ENCODE results near the gene TSPAN15.

TSPAN15 gene

DNA sequence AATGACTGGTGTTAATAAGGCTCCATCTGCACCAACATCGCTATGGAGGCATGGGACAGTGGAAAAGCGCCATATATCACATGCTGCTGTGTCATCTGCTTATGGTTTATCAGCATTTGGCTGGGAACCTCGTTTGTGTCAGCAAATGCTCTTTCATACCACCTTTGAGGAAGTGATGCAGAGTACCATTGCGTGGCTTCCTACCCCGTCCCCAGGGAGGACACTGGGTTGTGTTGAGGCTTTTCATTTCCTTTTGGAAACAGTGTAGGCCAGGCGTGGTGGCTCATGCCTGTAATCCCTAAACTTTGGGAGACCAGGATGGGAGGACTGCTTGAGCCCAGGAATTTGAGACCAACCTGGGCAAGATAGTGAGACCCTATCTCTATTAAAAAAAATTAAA, 41.3 kb upstream of the TSPAN15 start:
- Histone ChIP-seq H3K36me3 (ENCODE audit: control insufficient read depth, insufficient read depth, low read length) (no peaks in the 10 kb centered on the region), H3K4me1 (ENCODE audit: control insufficient read depth, insufficient read depth, low read length) (peaks cover 9% of the 10 kb centered on the region), H3K9ac (ENCODE audit: low read depth, low read length) (no peak overlapping the region), H3K27me3 (ENCODE audit: control insufficient read depth, insufficient read depth, low read length) (peaks cover 7% of the 10 kb centered on the region), H3K4me3 (ENCODE audit: low read depth, low read length) (no peak overlapping the region), H3K9me3 (ENCODE audit: control insufficient read depth, insufficient read depth, low read length) (no peaks in the 10 kb centered on the region)

DNA sequence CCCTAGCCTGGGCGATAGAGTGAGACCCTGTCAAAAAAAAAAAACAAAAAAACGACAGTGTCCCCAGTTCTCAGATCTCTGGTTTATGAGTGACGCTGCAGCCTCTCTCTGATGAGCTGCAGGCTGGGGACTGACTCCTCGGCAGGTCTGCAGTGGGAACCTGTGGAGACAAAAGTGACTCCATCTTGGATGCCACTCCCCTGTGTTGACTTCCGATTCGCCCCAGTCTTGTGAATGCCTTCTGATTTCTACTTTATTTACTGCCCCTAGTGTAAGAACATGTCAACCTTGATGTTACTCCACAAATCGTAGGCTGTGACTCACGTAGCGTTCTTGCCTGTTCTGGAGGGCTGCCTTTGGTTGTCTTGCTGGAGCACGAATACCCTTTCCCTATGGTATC, 40.8 kb upstream of the TSPAN15 start:
- Histone ChIP-seq H3K27me3 (ENCODE audit: control insufficient read depth, insufficient read depth, low read length) (peaks cover 7% of the 10 kb centered on the region), H3K4me3 (ENCODE audit: low read depth, low read length) (no peak overlapping the region), H3K36me3 (ENCODE audit: control insufficient read depth, insufficient read depth, low read length) (no peaks in the 10 kb centered on the region), H3K4me1 (ENCODE audit: control insufficient read depth, insufficient read depth, low read length) (peaks cover 6% of the 10 kb centered on the region), H3K9me3 (ENCODE audit: control insufficient read depth, insufficient read depth, low read length) (no peaks in the 10 kb centered on the region), H3K9ac (ENCODE audit: low read depth, low read length) (no peak overlapping the region)

DNA sequence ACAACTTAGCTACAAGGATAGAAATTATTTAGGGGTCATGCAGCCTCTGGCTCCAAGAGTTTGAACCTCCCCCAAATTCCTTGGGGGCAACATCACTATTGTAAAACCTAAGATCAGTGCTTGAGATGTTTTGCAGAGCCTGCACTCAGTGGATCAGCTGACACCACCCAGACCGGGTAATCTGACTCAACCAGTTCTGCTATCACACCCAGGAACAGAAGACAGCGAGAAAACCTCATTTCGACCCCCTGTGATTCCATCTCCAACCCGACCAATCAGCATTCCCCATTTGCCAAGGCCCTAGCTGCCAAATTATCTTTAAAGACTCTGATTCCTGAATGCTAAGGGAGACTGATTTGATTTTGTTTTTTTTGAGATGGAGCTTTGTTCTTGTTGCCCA, 39.8 kb upstream of the TSPAN15 start:
- Histone ChIP-seq H3K4me3 (ENCODE audit: low read depth, low read length) (no peak overlapping the region), H3K9me3 (ENCODE audit: control insufficient read depth, insufficient read depth, low read length) (no peaks in the 10 kb centered on the region), H3K4me1 (ENCODE audit: control insufficient read depth, insufficient read depth, low read length) (no peaks in the 10 kb centered on the region), H3K9ac (ENCODE audit: low read depth, low read length) (no peak overlapping the region), H3K36me3 (ENCODE audit: control insufficient read depth, insufficient read depth, low read length) (no peaks in the 10 kb centered on the region), H3K27me3 (ENCODE audit: control insufficient read depth, insufficient read depth, low read length) (peaks cover 7% of the 10 kb centered on the region)

DNA sequence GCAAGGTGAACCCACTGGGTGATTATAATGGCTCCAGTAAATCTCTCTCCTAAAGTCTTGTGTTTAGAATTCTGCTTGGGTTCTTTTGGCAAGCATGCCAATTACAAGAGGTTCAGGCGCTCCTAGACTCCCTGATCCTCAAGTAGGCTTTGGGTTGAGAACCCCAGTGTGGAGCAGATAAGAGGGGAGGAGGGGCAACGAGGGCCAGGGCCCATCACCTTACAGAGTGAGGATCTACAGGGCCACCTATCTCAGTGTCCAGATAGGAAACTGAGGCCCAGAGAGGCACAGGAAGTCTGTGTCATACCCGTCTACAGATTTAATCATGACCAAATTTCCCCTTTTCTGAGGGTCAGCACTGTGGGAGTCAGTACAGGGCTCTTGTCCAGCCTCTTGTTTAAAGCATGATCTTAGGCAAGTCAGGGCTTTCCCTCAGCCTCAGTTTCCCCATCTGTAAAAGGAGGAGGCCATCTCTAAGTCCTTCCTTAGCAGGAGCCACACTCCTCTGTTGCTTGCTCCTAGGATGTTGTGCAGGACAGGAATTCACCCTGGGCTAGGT, 39.0 kb upstream of the TSPAN15 start:
- no peaks in the 10 kb centered on the region for H3K4me1 ChIP-seq (ENCODE audit: control insufficient read depth, insufficient read depth, low read length)
- peaks cover 7% of the 10 kb centered on the region for H3K27me3 ChIP-seq (ENCODE audit: control insufficient read depth, insufficient read depth, low read length)
- H3K4me3 ChIP-seq (ENCODE audit: low read depth, low read length): no peak overlapping the region
- no peak overlapping the region for H3K9ac ChIP-seq (ENCODE audit: low read depth, low read length)
- H3K9me3 ChIP-seq (ENCODE audit: control insufficient read depth, insufficient read depth, low read length): no peaks in the 10 kb centered on the region
- H3K36me3 ChIP-seq (ENCODE audit: control insufficient read depth, insufficient read depth, low read length): no peaks in the 10 kb centered on the region

DNA sequence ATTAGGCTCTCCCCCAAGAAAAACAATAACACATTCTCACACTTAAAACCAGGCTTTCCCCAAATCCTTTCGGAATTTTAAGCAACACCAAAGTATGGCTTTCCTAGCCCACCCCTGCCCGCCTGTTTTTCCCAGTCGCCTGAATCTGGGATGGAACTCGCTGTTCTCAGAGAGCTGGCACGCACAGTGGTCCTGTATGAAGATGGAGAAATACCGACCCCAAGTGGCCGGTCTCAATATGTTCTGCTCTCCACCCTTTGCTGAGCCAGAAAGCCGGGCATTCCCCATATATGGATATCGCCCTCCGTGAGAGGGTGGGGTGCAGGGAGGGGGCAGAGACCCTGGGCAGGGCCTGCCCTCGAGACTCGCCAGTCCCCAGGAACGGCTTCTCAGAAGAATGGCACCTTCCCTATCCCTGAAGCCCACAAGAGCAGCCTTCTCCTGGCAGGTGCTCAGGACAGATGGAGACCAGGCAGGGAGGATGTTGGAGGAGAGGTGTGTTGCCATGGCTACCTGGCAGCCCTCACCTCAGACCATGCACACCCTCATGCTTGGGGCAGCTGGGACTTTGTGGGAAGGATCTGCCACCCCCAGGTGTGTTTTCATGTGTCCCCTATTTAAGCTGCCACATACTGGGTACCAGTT, 37.9 kb upstream of the TSPAN15 start:
- H3K27me3 ChIP-seq (ENCODE audit: control insufficient read depth, insufficient read depth, low read length): peaks cover 3% of the 10 kb centered on the region
- H3K4me1 ChIP-seq (ENCODE audit: control insufficient read depth, insufficient read depth, low read length): no peaks in the 10 kb centered on the region
- no peaks in the 10 kb centered on the region for H3K9me3 ChIP-seq (ENCODE audit: control insufficient read depth, insufficient read depth, low read length)
- no peaks in the 10 kb centered on the region for H3K36me3 ChIP-seq (ENCODE audit: control insufficient read depth, insufficient read depth, low read length)
- H3K4me3 ChIP-seq (ENCODE audit: low read depth, low read length): no peak overlapping the region
- no peak overlapping the region for H3K9ac ChIP-seq (ENCODE audit: low read depth, low read length)

DNA sequence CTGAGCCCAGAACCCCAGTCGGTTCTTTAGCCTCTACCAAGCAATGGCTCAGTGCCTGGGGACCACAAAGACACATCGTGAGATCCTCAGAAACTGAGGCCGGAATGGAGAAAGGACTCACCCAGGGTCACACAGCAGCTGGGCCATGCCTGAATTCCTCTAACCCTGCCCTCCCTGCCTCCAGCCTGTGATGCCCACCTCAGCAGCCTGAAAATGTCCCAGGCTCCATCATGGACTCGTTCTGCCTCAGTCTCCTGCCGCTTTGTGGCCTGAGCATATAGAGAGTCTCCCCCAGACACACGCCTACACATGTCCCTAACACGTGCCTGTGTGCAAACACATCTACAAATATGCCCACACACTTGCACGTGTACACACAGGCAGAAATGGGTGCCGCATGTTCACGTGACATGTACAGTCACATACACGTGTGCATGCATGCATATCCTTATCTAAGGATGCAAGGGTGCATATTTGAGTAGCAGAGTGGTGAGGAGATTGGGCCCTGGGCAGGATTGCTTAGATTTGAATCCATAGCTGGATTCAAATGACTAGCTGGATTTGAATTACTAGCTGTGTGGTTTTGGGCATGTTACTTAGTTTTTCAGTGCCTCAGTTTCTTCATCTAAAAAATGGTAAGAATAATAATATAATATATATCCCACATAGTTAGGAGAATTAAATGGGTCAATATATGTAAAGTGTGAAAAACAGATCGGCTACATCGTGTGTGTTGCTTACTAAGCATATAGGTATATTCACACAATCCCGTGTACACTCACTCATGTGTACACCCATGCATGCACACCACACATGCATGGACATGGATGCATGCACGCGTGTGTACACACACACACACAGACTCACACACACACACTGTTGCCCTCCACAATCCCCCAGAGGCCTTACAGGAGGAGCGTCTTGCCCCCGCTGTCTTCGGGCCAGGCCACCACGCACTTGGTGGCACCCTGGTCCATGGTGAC, 36.9 kb upstream of the TSPAN15 start:
- H3K9ac ChIP-seq (ENCODE audit: low read depth, low read length): no peak overlapping the region
- H3K4me3 ChIP-seq (ENCODE audit: low read depth, low read length): no peak overlapping the region

DNA sequence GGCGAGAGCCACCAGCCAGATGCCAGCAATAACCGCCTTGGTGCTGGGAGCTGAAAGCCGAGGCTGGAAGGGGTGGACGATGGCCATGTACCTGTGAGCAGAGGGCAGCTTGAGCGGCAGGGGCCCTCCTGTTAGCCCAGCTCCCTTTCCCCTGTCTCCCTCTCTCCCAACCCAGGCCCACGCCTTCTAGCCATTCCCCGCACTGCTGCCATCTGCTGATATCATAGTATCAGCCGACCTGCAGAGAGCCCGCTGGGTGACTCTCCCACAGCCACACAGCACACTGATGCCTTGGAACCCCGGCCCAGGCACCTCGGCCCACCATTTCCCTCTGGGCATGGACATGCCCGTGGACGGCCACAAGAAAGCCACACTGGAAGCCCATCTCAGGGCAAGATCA, 36.2 kb upstream of the TSPAN15 start:
- Histone ChIP-seq H3K4me1 (ENCODE audit: control insufficient read depth, insufficient read depth, low read length) (no peaks in the 10 kb centered on the region), H3K9me3 (ENCODE audit: control insufficient read depth, insufficient read depth, low read length) (no peaks in the 10 kb centered on the region)

More for the DNA sequence above, 36.9 kb upstream of the TSPAN15 start:
- Histone ChIP-seq H3K4me1 (ENCODE audit: control insufficient read depth, insufficient read depth, low read length) (no peaks in the 10 kb centered on the region), H3K36me3 (ENCODE audit: control insufficient read depth, insufficient read depth, low read length) (no peaks in the 10 kb centered on the region), H3K27me3 (ENCODE audit: control insufficient read depth, insufficient read depth, low read length) (no peaks in the 10 kb centered on the region), H3K9me3 (ENCODE audit: control insufficient read depth, insufficient read depth, low read length) (no peaks in the 10 kb centered on the region)

DNA sequence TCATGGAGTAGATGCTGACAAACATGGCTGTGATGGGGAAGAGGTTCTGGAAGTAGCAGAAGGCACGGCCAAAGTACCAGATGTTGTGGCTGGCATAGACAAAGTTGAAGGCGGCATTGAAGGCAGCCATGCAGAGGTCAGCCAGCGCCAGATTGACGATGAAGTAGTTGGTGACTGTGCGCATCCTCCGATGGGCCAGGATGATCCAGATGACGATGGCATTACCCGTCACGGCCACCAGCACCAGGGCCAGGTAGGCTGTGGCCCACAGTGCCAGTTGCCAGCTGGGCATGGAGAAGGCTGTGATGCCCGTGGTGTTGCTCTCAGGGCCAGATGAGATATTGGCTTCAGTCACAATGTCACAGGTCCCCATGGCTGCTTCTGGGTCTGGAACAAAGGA, 35.3 kb upstream of the TSPAN15 start:
- Histone ChIP-seq H3K27me3 (ENCODE audit: control insufficient read depth, insufficient read depth, low read length) (no peaks in the 10 kb centered on the region), H3K4me1 (ENCODE audit: control insufficient read depth, insufficient read depth, low read length) (no peaks in the 10 kb centered on the region), H3K4me3 (ENCODE audit: low read depth, low read length) (no peak overlapping the region), H3K9ac (ENCODE audit: low read depth, low read length) (no peak overlapping the region), H3K9me3 (ENCODE audit: control insufficient read depth, insufficient read depth, low read length) (no peaks in the 10 kb centered on the region), H3K36me3 (ENCODE audit: control insufficient read depth, insufficient read depth, low read length) (no peaks in the 10 kb centered on the region)

More for the DNA sequence above, 36.2 kb upstream of the TSPAN15 start:
- H3K36me3 ChIP-seq (ENCODE audit: control insufficient read depth, insufficient read depth, low read length): no peaks in the 10 kb centered on the region
- H3K9ac ChIP-seq (ENCODE audit: low read depth, low read length): no peak overlapping the region
- no peaks in the 10 kb centered on the region for H3K27me3 ChIP-seq (ENCODE audit: control insufficient read depth, insufficient read depth, low read length)
- H3K4me3 ChIP-seq (ENCODE audit: low read depth, low read length): no peak overlapping the region

DNA sequence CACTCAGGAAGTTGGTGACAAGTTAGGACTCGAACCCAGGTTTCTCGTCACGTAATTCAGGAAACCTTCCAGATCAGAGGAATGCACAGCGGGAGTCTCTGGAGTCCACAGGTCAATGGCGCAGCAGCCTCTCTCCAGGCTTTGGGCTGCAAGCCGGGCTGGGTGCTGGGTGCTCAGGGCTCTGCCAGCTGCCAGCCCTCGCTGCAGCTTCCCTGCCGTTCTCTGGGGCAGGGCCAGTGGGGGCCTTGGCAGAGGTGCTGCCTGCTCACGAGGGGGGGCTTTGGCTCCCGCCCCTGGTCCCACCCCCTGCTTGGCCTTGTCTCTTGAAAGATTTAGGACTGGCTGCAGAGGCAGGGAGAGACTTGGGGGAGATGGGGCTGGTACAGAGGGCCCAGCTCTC, 34.6 kb upstream of the TSPAN15 start, which contains the start of gene TACR2:
Gene TACR2 (minus strand): TSS at position 224 of the 400 bp plus-strand sequence. CDS start 595 bp downstream, outside the sequence.
- no peaks in the 10 kb centered on the region for H3K36me3 ChIP-seq (ENCODE audit: control insufficient read depth, insufficient read depth, low read length)

DNA sequence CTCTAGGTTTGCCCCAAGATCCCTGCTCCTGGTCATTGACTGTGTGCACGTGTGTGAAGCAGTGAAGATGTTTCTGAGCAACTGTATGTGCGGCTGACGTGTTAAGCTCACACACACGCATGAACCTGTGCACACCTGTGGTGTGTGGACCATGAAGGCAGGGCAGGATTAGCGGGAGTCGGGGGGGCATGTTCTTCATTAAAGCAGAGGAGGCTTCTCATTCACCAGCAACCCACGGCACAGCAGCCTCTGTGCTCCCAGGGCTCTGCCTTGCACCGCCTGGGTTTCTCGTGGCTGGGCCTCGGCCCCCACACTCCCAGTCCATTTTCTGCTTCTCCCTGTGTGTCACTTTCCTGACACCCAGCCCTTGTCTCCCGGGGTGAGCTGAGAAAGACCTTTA, 33.7 kb upstream of the TSPAN15 start:
- no peak overlapping the region for H3K4me3 ChIP-seq (ENCODE audit: low read depth, low read length)
- no peaks in the 10 kb centered on the region for H3K36me3 ChIP-seq (ENCODE audit: control insufficient read depth, insufficient read depth, low read length)
- no peak overlapping the region for H3K9ac ChIP-seq (ENCODE audit: low read depth, low read length)
- no peaks in the 10 kb centered on the region for H3K9me3 ChIP-seq (ENCODE audit: control insufficient read depth, insufficient read depth, low read length)
- H3K4me1 ChIP-seq (ENCODE audit: control insufficient read depth, insufficient read depth, low read length): no peaks in the 10 kb centered on the region
- H3K27me3 ChIP-seq (ENCODE audit: control insufficient read depth, insufficient read depth, low read length): no peaks in the 10 kb centered on the region

More for the DNA sequence above, 34.6 kb upstream of the TSPAN15 start, which contains the start of gene TACR2:
- H3K27me3 ChIP-seq (ENCODE audit: control insufficient read depth, insufficient read depth, low read length): no peaks in the 10 kb centered on the region
- no peaks in the 10 kb centered on the region for H3K9me3 ChIP-seq (ENCODE audit: control insufficient read depth, insufficient read depth, low read length)
- H3K4me1 ChIP-seq (ENCODE audit: control insufficient read depth, insufficient read depth, low read length): no peaks in the 10 kb centered on the region
- no peak within 1 kb of the TSS for H3K4me3 ChIP-seq (ENCODE audit: low read depth, low read length)
- no peak within 1 kb of the TSS for H3K9ac ChIP-seq (ENCODE audit: low read depth, low read length)

DNA sequence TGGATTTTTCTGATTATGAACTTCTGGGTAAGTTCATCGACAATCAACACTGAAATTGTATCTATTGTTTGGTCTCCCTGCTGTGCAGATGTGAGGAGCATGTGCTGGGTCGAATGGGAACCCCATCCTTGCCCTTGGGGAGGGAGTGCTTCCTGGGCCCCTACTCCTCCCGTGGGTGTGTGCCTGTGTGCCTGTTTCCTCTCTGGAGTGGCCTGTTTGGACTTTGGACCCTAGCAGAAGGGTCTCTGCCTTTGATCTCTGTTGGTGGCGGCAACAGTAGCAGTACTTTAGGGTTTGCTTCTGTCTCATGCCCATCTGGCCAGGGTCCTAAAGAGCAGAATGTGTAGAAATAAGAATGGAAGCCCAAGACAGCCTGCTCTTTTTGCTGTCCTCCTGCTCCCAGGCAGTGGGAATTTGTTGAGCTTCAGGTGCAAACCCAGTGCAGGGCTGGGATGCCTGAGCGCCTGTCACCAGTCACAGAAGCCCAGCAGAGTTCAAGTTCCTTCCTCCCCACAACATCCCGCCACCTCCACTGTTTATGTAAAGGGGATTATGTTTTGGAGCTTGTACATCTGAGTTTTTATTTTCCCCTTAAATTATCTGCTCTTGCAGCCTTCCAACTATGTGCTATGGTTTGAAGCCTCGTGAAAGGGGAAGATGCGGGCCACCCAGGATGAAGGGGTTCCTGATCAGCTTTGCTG, 33.1 kb upstream of the TSPAN15 start:
- no peaks in the 10 kb centered on the region for H3K4me1 ChIP-seq (ENCODE audit: control insufficient read depth, insufficient read depth, low read length)
- H3K4me3 ChIP-seq (ENCODE audit: low read depth, low read length): no peak overlapping the region
- H3K9ac ChIP-seq (ENCODE audit: low read depth, low read length): no peak overlapping the region
- no peaks in the 10 kb centered on the region for H3K36me3 ChIP-seq (ENCODE audit: control insufficient read depth, insufficient read depth, low read length)
- H3K27me3 ChIP-seq (ENCODE audit: control insufficient read depth, insufficient read depth, low read length): no peaks in the 10 kb centered on the region
- H3K9me3 ChIP-seq (ENCODE audit: control insufficient read depth, insufficient read depth, low read length): no peaks in the 10 kb centered on the region

Measured in iPS-15b (cell line).